ENCODE measurements around the gene SHH. TPM values are rescaled to one million over a fixed set of nuclear protein-coding genes. Genes with fewer than 3 reads are reported as not detected.

SHH gene
- total and polyA plus RNA-seq, 2 donors (not counting 3 experiments of a cell fraction or from before 2014, with no cell fraction given) = not detected

DNA sequence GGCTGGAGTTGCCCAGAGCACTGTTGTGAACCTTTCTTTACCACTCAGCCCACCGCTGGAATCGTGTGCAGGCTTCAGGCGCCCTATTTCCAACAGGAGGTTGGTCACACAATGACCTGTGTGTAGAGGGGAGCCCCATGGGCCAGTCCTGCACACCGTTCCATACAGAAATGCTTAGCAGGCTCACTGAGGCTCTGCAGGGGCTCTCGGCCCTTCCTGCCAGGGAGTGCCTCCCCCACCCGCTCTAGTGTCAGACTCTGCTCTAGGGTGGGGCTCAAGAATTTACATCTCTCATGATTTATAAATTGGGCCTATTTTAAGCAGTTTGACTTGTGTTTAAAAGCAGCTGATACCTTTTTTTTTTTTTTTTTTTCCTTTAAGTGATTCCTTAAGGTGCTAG lies 42.0 kb downstream of the SHH start:
- no peaks in the 10 kb centered on the region for H3K27me3 ChIP-seq (ENCODE audit: control insufficient read depth in 2 of 2, insufficient read depth in 2 of 2, low read length in 2 of 2)
- dilution Hi-C loops (cut with MboI; ENCODE audit: extremely low pct_ligation_motif_present, low sequenced_read_pairs) = no loop called here
- H3K9me1 ChIP-seq (replicated peaks; ENCODE audit: control insufficient read depth, extremely low read depth, insufficient read depth, low read length) = no peaks in the 10 kb centered on the region
- CTCF ChIA-PET = interaction anchor here (0.8 to 9.8 kb wide), 3 partner anchors 10 to 390 kb away, joined by 3 to 323 read pairs (median 5); no protein-coding TSS in a partner anchor
- FAIRE-seq (no peak), DNase-seq (ENCODE audit: low read depth, low spot score) (no peak)
- no peak overlapping the region for H3K27ac ChIP-seq (ENCODE audit: insufficient read depth, low read depth, low read length)
- POLR2A ChIA-PET = no interaction called here
- H3K79me2 ChIP-seq (ENCODE audit: control insufficient read depth, insufficient read depth, low read length) = no peaks in the 10 kb centered on the region
- no peaks in the 10 kb centered on the region for H3K4me1 ChIP-seq (ENCODE audit: control insufficient read depth, extremely low read depth, insufficient read depth, low read length)
- H3K36me3 ChIP-seq (ENCODE audit: control insufficient read depth in 2 of 2, extremely low read depth in 1 of 2, insufficient read depth in 2 of 2, low read length in 2 of 2) = peaks cover 10 to 27% of the 10 kb centered on the region in 2 experiments
- peaks cover 2% of the 10 kb centered on the region for H4K20me1 ChIP-seq (replicated peaks; ENCODE audit: control insufficient read depth, extremely low read depth, insufficient read depth, low read length)
- no TSS peak for BruUV-seq (replicated peaks)
- intact Hi-C loops (cut with micrococcal nuclease) = no loop called here
- no peak overlapping the region for H3K4me3 ChIP-seq (replicated peaks in 1 of 3; ENCODE audit: insufficient read depth in 1 of 3, low read depth in 1 of 3, low read length in 3 of 3)
- H3K4me2 ChIP-seq (ENCODE audit: insufficient read depth, low read length) = no peak overlapping the region
- H3K9ac ChIP-seq (replicated peaks; ENCODE audit: extremely low read depth, insufficient read depth, low read length) = no peak overlapping the region
- H2AFZ ChIP-seq (ENCODE audit: low read depth, low read length) = no peak overlapping the region
- TF ChIP-seq JUN (IDR thresholded peaks at IDR 0.05; ENCODE audit: borderline replicate concordance, insufficient read depth, insufficient read length, low read depth) (no peak), POLR2A (IDR thresholded peaks at IDR 0.05; ENCODE audit: low read depth, low read length) (no peak), GATA2 (IDR thresholded peaks at IDR 0.05; ENCODE audit: insufficient read depth, insufficient read length, low read depth, low read length) (no peak), POLR2AphosphoS5 (IDR thresholded peaks at IDR 0.05; ENCODE audit: insufficient read depth, low read depth, low read length) (no peak), MYC (IDR thresholded peaks at IDR 0.05; ENCODE audit: low read depth, low read length) (no peak), FOS (IDR thresholded peaks at IDR 0.05; ENCODE audit: borderline replicate concordance, insufficient read depth, low read length) (no peak), EZH2 (IDR thresholded peaks at IDR 0.05; ENCODE audit: borderline replicate concordance, low read depth, low read length, severe bottlenecking) (no peak)
- TF ChIP-seq, protein P1, sequence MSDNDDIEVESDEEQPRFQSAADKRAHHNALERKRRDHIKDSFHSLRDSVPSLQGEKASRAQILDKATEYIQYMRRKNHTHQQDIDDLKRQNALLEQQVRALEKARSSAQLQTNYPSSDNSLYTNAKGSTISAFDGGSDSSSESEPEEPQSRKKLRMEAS (IDR thresholded peaks at IDR 0.05; ENCODE audit: insufficient read depth, insufficient read length) = no peak
- TF ChIP-seq, protein P2, sequence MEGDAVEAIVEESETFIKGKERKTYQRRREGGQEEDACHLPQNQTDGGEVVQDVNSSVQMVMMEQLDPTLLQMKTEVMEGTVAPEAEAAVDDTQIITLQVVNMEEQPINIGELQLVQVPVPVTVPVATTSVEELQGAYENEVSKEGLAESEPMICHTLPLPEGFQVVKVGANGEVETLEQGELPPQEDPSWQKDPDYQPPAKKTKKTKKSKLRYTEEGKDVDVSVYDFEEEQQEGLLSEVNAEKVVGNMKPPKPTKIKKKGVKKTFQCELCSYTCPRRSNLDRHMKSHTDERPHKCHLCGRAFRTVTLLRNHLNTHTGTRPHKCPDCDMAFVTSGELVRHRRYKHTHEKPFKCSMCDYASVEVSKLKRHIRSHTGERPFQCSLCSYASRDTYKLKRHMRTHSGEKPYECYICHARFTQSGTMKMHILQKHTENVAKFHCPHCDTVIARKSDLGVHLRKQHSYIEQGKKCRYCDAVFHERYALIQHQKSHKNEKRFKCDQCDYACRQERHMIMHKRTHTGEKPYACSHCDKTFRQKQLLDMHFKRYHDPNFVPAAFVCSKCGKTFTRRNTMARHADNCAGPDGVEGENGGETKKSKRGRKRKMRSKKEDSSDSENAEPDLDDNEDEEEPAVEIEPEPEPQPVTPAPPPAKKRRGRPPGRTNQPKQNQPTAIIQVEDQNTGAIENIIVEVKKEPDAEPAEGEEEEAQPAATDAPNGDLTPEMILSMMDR (IDR thresholded peaks at IDR 0.05; ENCODE audit: extremely low read depth in 1 of 2, insufficient read depth in 1 of 2, low read depth in 1 of 2, low read length in 2 of 2) = no peak
- no peaks in the 10 kb centered on the region for H3K9me3 ChIP-seq (replicated peaks; ENCODE audit: control insufficient read depth, insufficient read depth, low read length)
